ENCODE results near the gene NID2.
A peak's percentile ranks its signal among the peaks of the same experiment; 100 is the strongest.

The NID2 gene

DNA sequence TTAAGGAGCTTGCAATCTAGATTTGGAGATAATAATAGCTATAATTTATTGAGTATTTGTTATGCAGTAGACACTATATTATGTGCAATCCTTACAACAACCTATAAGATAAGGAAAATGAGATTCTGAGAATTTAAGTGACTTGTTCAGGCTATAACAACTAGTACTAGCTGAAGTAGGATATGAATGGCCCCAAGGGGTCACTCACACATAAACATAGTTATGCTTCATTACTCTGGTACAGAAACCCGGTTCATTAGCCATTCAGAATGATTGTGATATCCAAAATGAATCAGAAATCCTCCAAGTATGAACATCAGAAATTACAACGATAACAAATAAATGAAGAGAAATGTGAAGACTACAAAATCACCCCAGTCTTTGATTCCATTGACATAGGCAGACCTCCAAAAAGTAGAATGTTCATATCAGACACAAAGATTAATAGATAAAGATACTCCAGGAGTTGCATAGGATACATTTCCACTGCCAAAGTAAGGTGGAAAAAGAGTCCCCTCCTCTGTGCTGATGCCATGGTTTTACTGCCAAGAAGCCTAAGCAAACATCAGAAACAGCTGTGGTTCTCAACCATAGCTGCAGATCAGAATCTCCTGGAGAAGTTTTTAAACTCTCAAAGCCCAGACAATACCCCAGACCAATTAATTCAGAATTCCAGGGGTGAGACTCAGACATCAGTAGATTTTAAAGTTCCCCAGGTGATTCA lies 8.6 kb upstream of the NID2 start:
- H3K4me3 ChIP-seq (ENCODE audit: low read depth, low read length), result no peak overlapping the region
- no peaks in the 10 kb centered on the region for H3K36me3 ChIP-seq (ENCODE audit: control insufficient read depth in 1 of 2, insufficient read depth in 2 of 2, low read length in 2 of 2)
- no peaks in the 10 kb centered on the region for H3K79me2 ChIP-seq (ENCODE audit: control insufficient read depth, insufficient read depth, low read length, poor library complexity)
- H2BK12ac ChIP-seq (ENCODE audit: low read length), result no peak overlapping the region
- no peak overlapping the region for H3K9ac ChIP-seq (ENCODE audit: low read length)
- no peaks in the 10 kb centered on the region for H3K27me3 ChIP-seq (ENCODE audit: insufficient read depth, low read length)
- H3K79me1 ChIP-seq (ENCODE audit: low read length), result peaks cover 6% of the 10 kb centered on the region
- no peak overlapping the region for H4K8ac ChIP-seq (ENCODE audit: low read depth, low read length)
- no peak overlapping the region for H3K18ac ChIP-seq (ENCODE audit: low read length)
- no peak overlapping the region for H4K91ac ChIP-seq (ENCODE audit: low read depth, low read length)
- no peak overlapping the region for H2BK5ac ChIP-seq (ENCODE audit: low read depth, low read length, poor library complexity)
- no peak overlapping the region for H2BK120ac ChIP-seq (ENCODE audit: insufficient read depth, low read length, poor library complexity)
- no peak overlapping the region for H3K27ac ChIP-seq (ENCODE audit: low read depth, low read length)
- no peak overlapping the region for H3K14ac ChIP-seq (ENCODE audit: low read length)
- H3K4me2 ChIP-seq (ENCODE audit: low read length), result no peak overlapping the region
- H3K23ac ChIP-seq (ENCODE audit: low read length), result no peak overlapping the region
- no peak overlapping the region for H4K12ac ChIP-seq (ENCODE audit: low read depth, low read length)
- no peak overlapping the region for H2AFZ ChIP-seq (ENCODE audit: insufficient read depth, low read length, poor library complexity)
- no peak overlapping the region for H3K4ac ChIP-seq (ENCODE audit: low read depth, low read length)
- peaks cover 7 to 12% of the 10 kb centered on the region in 2 experiments for H3K4me1 ChIP-seq (ENCODE audit: control insufficient read depth in 1 of 2, insufficient read depth in 2 of 2, low read length in 2 of 2)
- no CpG with 5 or more reads among the region's 2 CpGs for WGBS (ENCODE audit: extremely low coverage, insufficient coverage, insufficient read length)
- no peak for DNase-seq
- no peak overlapping the region for H2AK5ac ChIP-seq (ENCODE audit: low read length)
- no peaks in the 10 kb centered on the region for H3K9me3 ChIP-seq (ENCODE audit: insufficient read depth, low read depth, low read length)

- Histone ChIP-seq H3K9ac (ENCODE audit: low read length) (no peak overlapping the region), H3K9me3 (ENCODE audit: insufficient read depth, low read depth, low read length) (no peaks in the 10 kb centered on the region), H3K4ac (ENCODE audit: low read depth, low read length) (no peak overlapping the region), H3K79me2 (ENCODE audit: control insufficient read depth, insufficient read depth, low read length, poor library complexity) (no peaks in the 10 kb centered on the region), H3K18ac (ENCODE audit: low read length) (no peak overlapping the region), H3K14ac (ENCODE audit: low read length) (no peak overlapping the region), H3K23ac (ENCODE audit: low read length) (no peak overlapping the region), H3K27me3 (ENCODE audit: insufficient read depth, low read length) (no peaks in the 10 kb centered on the region), H3K36me3 (ENCODE audit: control insufficient read depth in 1 of 2, insufficient read depth in 2 of 2, low read length in 2 of 2) (no peaks in the 10 kb centered on the region), H4K91ac (ENCODE audit: low read depth, low read length) (no peak overlapping the region), H3K79me1 (ENCODE audit: low read length) (peaks cover 4% of the 10 kb centered on the region), H4K12ac (ENCODE audit: low read depth, low read length) (no peak overlapping the region), H3K4me3 (ENCODE audit: low read depth, low read length) (no peak overlapping the region), H2BK5ac (ENCODE audit: low read depth, low read length, poor library complexity) (no peak overlapping the region), H2BK12ac (ENCODE audit: low read length) (no peak overlapping the region), H3K27ac (ENCODE audit: low read depth, low read length) (no peak overlapping the region), H4K8ac (ENCODE audit: low read depth, low read length) (no peak overlapping the region), H2AK5ac (ENCODE audit: low read length) (no peak overlapping the region), H3K4me1 (ENCODE audit: control insufficient read depth in 1 of 2, insufficient read depth in 2 of 2, low read length in 2 of 2) (peaks cover 7 to 14% of the 10 kb centered on the region in 2 experiments), H2BK120ac (ENCODE audit: insufficient read depth, low read length, poor library complexity) (no peak overlapping the region), H3K4me2 (ENCODE audit: low read length) (no peak overlapping the region), H2AFZ (ENCODE audit: insufficient read depth, low read length, poor library complexity) (no peak overlapping the region)
- no CpG with 5 or more reads among the region's 4 CpGs for WGBS (ENCODE audit: extremely low coverage, insufficient coverage, insufficient read length)
- DNase-seq, result no peak
Measured at GRCh38 chr14:52076334-52076733, 7.5 kb upstream of the NID2 start.

GRCh38 chr14:52075371-52075770 lies 6.5 kb upstream of the NID2 start:
- Histone ChIP-seq H3K27ac (ENCODE audit: low read depth, low read length) (no peak overlapping the region), H3K4me1 (ENCODE audit: control insufficient read depth in 1 of 2, insufficient read depth in 2 of 2, low read length in 2 of 2) (peaks cover 7 to 11% of the 10 kb centered on the region in 2 experiments), H2BK120ac (ENCODE audit: insufficient read depth, low read length, poor library complexity) (no peak overlapping the region), H2BK12ac (ENCODE audit: low read length) (no peak overlapping the region), H4K91ac (ENCODE audit: low read depth, low read length) (no peak overlapping the region), H3K4ac (ENCODE audit: low read depth, low read length) (no peak overlapping the region), H3K36me3 (ENCODE audit: control insufficient read depth in 1 of 2, insufficient read depth in 2 of 2, low read length in 2 of 2) (no peaks in the 10 kb centered on the region), H3K14ac (ENCODE audit: low read length) (no peak overlapping the region), H3K79me2 (ENCODE audit: control insufficient read depth, insufficient read depth, low read length, poor library complexity) (no peaks in the 10 kb centered on the region), H3K9me3 (ENCODE audit: insufficient read depth, low read depth, low read length) (no peaks in the 10 kb centered on the region), H3K23ac (ENCODE audit: low read length) (no peak overlapping the region), H3K18ac (ENCODE audit: low read length) (no peak overlapping the region), H3K4me2 (ENCODE audit: low read length) (no peak overlapping the region), H3K9ac (ENCODE audit: low read length) (no peak overlapping the region), H3K27me3 (ENCODE audit: insufficient read depth, low read length) (no peaks in the 10 kb centered on the region), H2AFZ (ENCODE audit: insufficient read depth, low read length, poor library complexity) (no peak overlapping the region), H3K79me1 (ENCODE audit: low read length) (peaks cover 2% of the 10 kb centered on the region), H4K12ac (ENCODE audit: low read depth, low read length) (no peak overlapping the region), H2BK5ac (ENCODE audit: low read depth, low read length, poor library complexity) (no peak overlapping the region), H2AK5ac (ENCODE audit: low read length) (no peak overlapping the region), H3K4me3 (ENCODE audit: low read depth, low read length) (no peak overlapping the region), H4K8ac (ENCODE audit: low read depth, low read length) (no peak overlapping the region)
- DNase-seq, result no peak
- no CpG with 5 or more reads among the region's 4 CpGs for WGBS (ENCODE audit: extremely low coverage, insufficient coverage, insufficient read length)

- Histone ChIP-seq H3K4me1 (ENCODE audit: control insufficient read depth in 1 of 2, insufficient read depth in 2 of 2, low read length in 2 of 2) (peaks cover 5 to 16% of the 10 kb centered on the region in 2 experiments), H3K9ac (ENCODE audit: low read length) (no peak overlapping the region), H4K8ac (ENCODE audit: low read depth, low read length) (no peak overlapping the region), H4K91ac (ENCODE audit: low read depth, low read length) (no peak overlapping the region), H2BK5ac (ENCODE audit: low read depth, low read length, poor library complexity) (no peak overlapping the region), H3K79me1 (ENCODE audit: low read length) (peaks cover 6% of the 10 kb centered on the region), H3K27ac (ENCODE audit: low read depth, low read length) (no peak overlapping the region), H3K9me3 (ENCODE audit: insufficient read depth, low read depth, low read length) (no peaks in the 10 kb centered on the region), H3K4ac (ENCODE audit: low read depth, low read length) (no peak overlapping the region), H2BK12ac (ENCODE audit: low read length) (no peak overlapping the region), H2BK120ac (ENCODE audit: insufficient read depth, low read length, poor library complexity) (no peak overlapping the region), H2AK5ac (ENCODE audit: low read length) (no peak overlapping the region), H2AFZ (ENCODE audit: insufficient read depth, low read length, poor library complexity) (no peak overlapping the region), H3K79me2 (ENCODE audit: control insufficient read depth, insufficient read depth, low read length, poor library complexity) (no peaks in the 10 kb centered on the region), H3K23ac (ENCODE audit: low read length) (no peak overlapping the region), H3K18ac (ENCODE audit: low read length) (no peak overlapping the region), H3K4me2 (ENCODE audit: low read length) (no peak overlapping the region), H4K12ac (ENCODE audit: low read depth, low read length) (no peak overlapping the region), H3K27me3 (ENCODE audit: insufficient read depth, low read length) (peaks cover 3% of the 10 kb centered on the region), H3K36me3 (ENCODE audit: control insufficient read depth in 1 of 2, insufficient read depth in 2 of 2, low read length in 2 of 2) (no peaks in the 10 kb centered on the region), H3K4me3 (ENCODE audit: low read depth, low read length) (no peak overlapping the region), H3K14ac (ENCODE audit: low read length) (no peak overlapping the region)
- peak in 1 of 2 donors; percentile 16 for DNase-seq
- no CpG with 5 or more reads among the region's 1 CpG for WGBS (ENCODE audit: extremely low coverage, insufficient coverage, insufficient read length)
Measured at GRCh38 chr14:52073251-52073650, 4.4 kb upstream of the NID2 start.
